Ascending aorta (tissue), 2 donors: ENCODE measurements around the gene CRHBP. TPM values are rescaled to one million over a fixed set of nuclear protein-coding genes. Genes with fewer than 3 reads are reported as not detected.
"Not testable (repeated sequence)": the region's sequence is repeated elsewhere in the genome, so short reads cannot be mapped to it uniquely, and the experiment has no call there.

ENCODE experiments used
- DNase-seq, 2 donors: peaks; one replicate each; pipeline ENCODE4 v3.0.0-alpha.2; 2019; ENCODE audit warnings: low spot score in 2 of 2
- H3K27ac ChIP-seq, 2 donors: fragments of 200-600 bp; sonication (generic); one replicate each; pipeline ENCODE4 v1.5.1; 2016 to 2017; ENCODE audit warnings: mild to moderate bottlenecking in 1 of 2
- H3K27me3 ChIP-seq: fragments of 200-600 bp; sonication (generic); one replicate; pipeline ENCODE4 v1.5.1; 2017
- H3K36me3 ChIP-seq, 2 donors: fragments of 200-600 bp; sonication (generic); one replicate each; pipeline ENCODE4 v1.5.1; 2016
- H3K4me1 ChIP-seq, 2 donors: fragments of 200-600 bp; sonication (generic); one replicate each; pipeline ENCODE4 v1.5.1; 2016 to 2017; ENCODE audit warnings: mild to moderate bottlenecking in 1 of 2
- H3K4me3 ChIP-seq, 2 donors: fragments of 200-600 bp; sonication (generic); one replicate each; pipeline ENCODE4 v1.5.1; 2016 to 2017; ENCODE audit warnings: mild to moderate bottlenecking in 1 of 2
- H3K9me3 ChIP-seq, 2 donors: fragments of 200-600 bp; sonication (generic); one replicate each; pipeline ENCODE4 v1.5.1; 2016
- intact Hi-C: fragments of 100-400 bp; cut with DNase I; formaldehyde crosslinking; loops from one replicate; pipeline ENCODE4 v1.15.1; 2023
- total RNA-seq: library from RNA; depleted of rRNA; stranded (reverse); fragments of >200 nt; gene quantifications from one replicate; pipeline ENCODE4 v1.1.0, GENCODE V29; 2016
- TF ChIP-seq, protein P1 (sequence below), 3 experiments: fragments of 200-600 bp in 2 of 3; fragments of 450-650 bp in 1 of 3; sonication (generic) in 2 of 3; IDR thresholded peaks; one replicate each; pipeline ENCODE4 v1.5.1; 2016 to 2019; ENCODE audit warnings: antibody characterized with exemption in 3 of 3, mild to moderate bottlenecking in 1 of 3, moderate library complexity in 1 of 3

CRHBP gene
- total RNA-seq, 1 donor from 2014 or later: 0.32 TPM

DNA sequence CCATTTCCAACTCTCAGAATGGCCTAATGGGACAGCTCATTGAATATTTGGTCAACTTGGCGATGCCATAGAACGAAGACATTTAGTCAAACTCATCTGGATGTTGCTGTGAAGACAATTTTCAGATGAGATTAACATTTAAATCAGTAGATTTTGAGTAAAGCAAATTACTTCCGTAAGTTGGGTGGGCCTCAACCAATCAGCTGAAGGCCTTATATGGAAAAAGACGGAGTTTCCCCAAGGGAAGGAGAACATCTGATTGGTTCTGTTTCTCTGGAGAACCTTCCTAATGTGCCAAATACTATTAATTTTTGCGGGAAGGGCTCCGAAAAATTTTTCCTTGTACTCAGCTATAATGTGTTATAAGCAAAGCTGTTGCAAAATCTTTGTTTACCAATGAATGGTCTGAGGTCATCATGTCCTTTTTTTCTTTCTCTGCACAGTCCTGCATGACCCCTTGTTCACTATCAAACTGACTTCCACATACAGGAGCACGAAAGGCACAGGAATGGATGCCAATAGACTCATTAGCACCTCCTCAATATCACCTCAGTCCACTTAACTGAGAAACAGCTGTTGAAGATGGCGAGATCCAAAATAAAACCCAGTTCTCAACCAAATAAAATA lies 27.8 kb downstream of the CRHBP start:
- Histone ChIP-seq H3K27ac (no peak overlapping the region), H3K9me3 (no peaks in the 10 kb centered on the region), H3K4me3 (no peak overlapping the region), H3K36me3 (no peaks in the 10 kb centered on the region), H3K4me1 (no peaks in the 10 kb centered on the region), H3K27me3 (no peaks in the 10 kb centered on the region)
- TF ChIP-seq, protein P1, sequence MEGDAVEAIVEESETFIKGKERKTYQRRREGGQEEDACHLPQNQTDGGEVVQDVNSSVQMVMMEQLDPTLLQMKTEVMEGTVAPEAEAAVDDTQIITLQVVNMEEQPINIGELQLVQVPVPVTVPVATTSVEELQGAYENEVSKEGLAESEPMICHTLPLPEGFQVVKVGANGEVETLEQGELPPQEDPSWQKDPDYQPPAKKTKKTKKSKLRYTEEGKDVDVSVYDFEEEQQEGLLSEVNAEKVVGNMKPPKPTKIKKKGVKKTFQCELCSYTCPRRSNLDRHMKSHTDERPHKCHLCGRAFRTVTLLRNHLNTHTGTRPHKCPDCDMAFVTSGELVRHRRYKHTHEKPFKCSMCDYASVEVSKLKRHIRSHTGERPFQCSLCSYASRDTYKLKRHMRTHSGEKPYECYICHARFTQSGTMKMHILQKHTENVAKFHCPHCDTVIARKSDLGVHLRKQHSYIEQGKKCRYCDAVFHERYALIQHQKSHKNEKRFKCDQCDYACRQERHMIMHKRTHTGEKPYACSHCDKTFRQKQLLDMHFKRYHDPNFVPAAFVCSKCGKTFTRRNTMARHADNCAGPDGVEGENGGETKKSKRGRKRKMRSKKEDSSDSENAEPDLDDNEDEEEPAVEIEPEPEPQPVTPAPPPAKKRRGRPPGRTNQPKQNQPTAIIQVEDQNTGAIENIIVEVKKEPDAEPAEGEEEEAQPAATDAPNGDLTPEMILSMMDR (IDR thresholded peaks at IDR 0.05): no peak
- no peak for DNase-seq
- intact Hi-C loops: no loop called here

DNA sequence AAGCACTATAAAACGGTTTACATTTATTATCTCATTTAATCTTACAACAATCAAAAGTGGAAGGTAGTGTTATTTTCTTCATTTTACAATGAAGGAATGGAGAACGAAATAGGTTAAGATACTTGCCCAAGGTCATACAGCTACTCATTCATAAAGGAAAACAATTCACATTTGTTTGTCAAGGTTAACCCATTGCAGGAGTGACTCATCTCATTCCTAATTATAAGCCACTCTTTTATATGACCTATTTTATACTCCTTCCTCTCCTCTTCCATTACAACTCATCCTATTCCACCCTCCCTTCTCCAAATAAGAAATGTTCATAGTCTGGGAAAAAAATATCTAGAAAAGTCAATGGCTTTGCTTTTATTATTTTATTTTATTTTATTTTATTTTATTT lies 29.6 kb downstream of the CRHBP start:
- TF ChIP-seq, protein P1 (IDR thresholded peaks at IDR 0.05): no peak
- DNase-seq: no peak
- intact Hi-C loops: no loop called here
- Histone ChIP-seq H3K27me3 (no peaks in the 10 kb centered on the region), H3K27ac (no peak overlapping the region), H3K4me3 (no peak overlapping the region), H3K4me1 (no peaks in the 10 kb centered on the region), H3K9me3 (no peaks in the 10 kb centered on the region), H3K36me3 (no peaks in the 10 kb centered on the region)

DNA sequence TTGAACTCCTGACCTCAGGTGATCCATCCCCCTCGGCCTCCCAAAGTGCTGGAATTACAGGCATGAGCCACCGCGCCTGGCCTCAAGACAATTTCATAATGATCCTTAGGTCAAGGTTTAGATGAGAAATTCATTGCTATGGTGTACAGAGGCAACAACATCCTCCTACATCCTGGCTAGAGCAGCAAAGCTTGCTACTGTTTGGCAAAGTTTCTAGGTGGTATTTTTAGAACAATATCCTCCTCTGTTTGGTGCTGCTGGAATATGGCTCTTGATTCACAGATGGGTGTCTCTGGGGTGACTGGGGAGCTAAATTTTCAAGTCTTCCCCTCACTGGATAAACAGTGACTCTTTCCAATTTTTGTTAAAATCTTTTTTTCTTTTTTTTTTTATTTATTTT lies 30.6 kb downstream of the CRHBP start:
- no peaks in the 10 kb centered on the region for H3K9me3 ChIP-seq
- intact Hi-C loops: no loop called here

DNA sequence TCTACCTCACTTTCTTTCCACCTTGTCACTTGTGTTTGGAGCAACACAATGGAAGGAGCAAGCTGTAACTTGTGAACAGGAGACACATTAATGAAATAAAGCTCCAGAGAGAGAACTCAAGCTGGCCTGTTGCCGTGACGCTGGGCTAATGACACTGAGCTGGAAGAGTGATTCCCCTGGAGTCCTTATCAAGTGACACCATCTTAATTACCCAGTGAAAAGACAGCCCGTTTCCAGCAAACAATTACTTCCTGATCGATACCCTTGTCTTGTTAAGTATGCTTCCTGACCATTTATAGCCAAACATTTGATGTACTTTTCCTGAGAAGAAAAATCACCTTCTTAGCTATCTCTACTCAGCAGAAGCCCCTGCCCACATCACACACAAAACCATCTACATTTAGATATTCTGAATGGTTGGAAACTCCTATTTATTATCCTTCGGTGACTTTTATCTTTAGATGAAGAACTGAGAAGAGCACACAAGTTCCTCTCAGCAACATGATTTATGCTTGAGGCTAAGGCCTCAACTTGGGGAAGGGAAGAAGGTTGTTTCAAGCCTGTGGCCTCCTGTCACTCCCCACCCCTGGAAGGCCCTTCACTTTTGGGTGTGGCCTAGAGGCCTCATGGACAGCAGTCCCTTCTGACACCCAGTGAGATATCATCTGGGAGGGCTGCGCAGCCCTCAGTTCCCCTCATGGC lies 34.1 kb downstream of the CRHBP start:
- Histone ChIP-seq H3K4me3 (no peak overlapping the region), H3K36me3 (no peaks in the 10 kb centered on the region), H3K27me3 (no peaks in the 10 kb centered on the region), H3K4me1 (no peaks in the 10 kb centered on the region), H3K27ac (no peak overlapping the region), H3K9me3 (no peaks in the 10 kb centered on the region)
- TF ChIP-seq, protein P1 (IDR thresholded peaks at IDR 0.05): no peak
- intact Hi-C loops: no loop called here
- DNase-seq: no peak

More for the DNA sequence above, 30.6 kb downstream of the CRHBP start:
- H3K4me3 ChIP-seq: no peak overlapping the region
- no peaks in the 10 kb centered on the region for H3K27me3 ChIP-seq
- no peaks in the 10 kb centered on the region for H3K36me3 ChIP-seq
- TF ChIP-seq, protein P1 (IDR thresholded peaks at IDR 0.05): no peak
- H3K27ac ChIP-seq: no peak overlapping the region
- no peak for DNase-seq
- H3K4me1 ChIP-seq: no peaks in the 10 kb centered on the region

DNA sequence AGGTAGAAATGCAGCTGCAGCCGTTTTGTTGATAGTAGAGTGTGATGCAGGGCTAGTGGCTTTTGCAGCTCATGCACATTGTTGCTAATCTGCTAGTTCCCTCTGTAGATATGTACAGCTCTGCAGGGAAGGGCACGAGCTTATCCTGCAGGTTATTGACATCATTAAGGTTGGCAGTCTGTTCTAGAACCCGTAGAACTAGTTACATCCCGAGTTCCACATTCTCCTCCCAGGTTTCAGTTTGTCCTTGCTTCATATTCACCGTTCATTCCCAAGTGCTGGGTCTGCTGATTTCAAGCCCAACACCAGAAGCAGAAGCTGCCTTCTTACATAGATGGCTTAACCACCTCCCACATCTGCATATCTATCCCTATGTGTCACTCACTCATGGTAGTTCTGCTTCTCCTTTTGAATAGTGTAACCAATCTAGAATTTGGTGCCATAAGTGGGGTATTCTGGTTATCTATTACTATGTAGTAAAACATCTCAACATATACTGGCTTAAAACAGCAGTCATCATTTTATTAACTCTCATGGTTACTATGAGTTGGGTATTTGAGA lies 38.1 kb downstream of the CRHBP start:
- Histone ChIP-seq H3K27me3 (no peaks in the 10 kb centered on the region), H3K36me3 (no peaks in the 10 kb centered on the region), H3K9me3 (no peaks in the 10 kb centered on the region), H3K4me3 (no peak overlapping the region), H3K27ac (no peak overlapping the region), H3K4me1 (no peaks in the 10 kb centered on the region)
- TF ChIP-seq, protein P1 (IDR thresholded peaks at IDR 0.05): no peak
- no peak for DNase-seq
- intact Hi-C loops: no loop called here

DNA sequence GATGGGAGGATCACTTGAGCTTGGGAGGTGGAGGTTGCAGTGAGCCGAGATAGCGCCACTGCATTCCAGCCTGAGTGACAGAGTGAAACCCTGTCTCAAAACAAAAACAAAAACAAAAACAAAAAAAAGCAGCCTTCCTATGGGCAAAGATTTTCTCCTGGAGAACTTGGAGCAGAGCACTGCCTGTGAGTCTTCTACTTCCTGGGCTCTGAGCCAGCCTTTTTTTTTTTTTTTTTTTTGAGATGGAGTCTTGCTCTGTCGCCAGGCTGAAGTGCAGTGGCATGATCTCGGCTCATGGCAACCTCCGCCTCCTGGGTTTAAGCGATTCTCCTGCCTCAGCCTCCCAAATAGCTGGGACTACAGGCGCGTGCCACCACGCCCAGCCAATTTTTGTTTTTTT lies 40.6 kb downstream of the CRHBP start:
- H3K36me3 ChIP-seq, H3K4me1 ChIP-seq, H3K4me3 ChIP-seq, H3K27me3 ChIP-seq, H3K9me3 ChIP-seq, intact Hi-C loops, DNase-seq, H3K27ac ChIP-seq: not testable (repeated sequence)
